ENCODE data around the gene FKBP4. TPM values are rescaled to one million over a fixed set of nuclear protein-coding genes. Genes with fewer than 3 reads are reported as not detected.
A peak's percentile ranks its signal among the peaks of the same experiment; 100 is the strongest.

Gene FKBP4
- 10 to 100 TPM; 25.6 to 29.2 TPM for total RNA-seq

- Histone ChIP-seq H3K4me1 (peaks cover 0 to 29% of the 10 kb centered on the region in 2 donors), H3K27ac (peak within 1 kb of the TSS; percentile 84 to 85), H3K9me3 (no peaks in the 10 kb centered on the region), H3K36me3 (peaks cover 22% of the 10 kb centered on the region), H3K27me3 (no peaks in the 10 kb centered on the region), H3K4me3 (peak within 1 kb of the TSS; percentile 77 to 84)
- TF ChIP-seq, protein P1, sequence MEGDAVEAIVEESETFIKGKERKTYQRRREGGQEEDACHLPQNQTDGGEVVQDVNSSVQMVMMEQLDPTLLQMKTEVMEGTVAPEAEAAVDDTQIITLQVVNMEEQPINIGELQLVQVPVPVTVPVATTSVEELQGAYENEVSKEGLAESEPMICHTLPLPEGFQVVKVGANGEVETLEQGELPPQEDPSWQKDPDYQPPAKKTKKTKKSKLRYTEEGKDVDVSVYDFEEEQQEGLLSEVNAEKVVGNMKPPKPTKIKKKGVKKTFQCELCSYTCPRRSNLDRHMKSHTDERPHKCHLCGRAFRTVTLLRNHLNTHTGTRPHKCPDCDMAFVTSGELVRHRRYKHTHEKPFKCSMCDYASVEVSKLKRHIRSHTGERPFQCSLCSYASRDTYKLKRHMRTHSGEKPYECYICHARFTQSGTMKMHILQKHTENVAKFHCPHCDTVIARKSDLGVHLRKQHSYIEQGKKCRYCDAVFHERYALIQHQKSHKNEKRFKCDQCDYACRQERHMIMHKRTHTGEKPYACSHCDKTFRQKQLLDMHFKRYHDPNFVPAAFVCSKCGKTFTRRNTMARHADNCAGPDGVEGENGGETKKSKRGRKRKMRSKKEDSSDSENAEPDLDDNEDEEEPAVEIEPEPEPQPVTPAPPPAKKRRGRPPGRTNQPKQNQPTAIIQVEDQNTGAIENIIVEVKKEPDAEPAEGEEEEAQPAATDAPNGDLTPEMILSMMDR (IDR thresholded peaks at IDR 0.05) = no peak
- DNase-seq (ENCODE audit: low spot score) = peak; percentile 89
Measured at GRCh38 chr12:2794736-2795289, at the start of gene FKBP4. FKBP4 (plus strand) TSS chr12:2794970; CDS start chr12:2795140, 170 bp downstream.

DNA sequence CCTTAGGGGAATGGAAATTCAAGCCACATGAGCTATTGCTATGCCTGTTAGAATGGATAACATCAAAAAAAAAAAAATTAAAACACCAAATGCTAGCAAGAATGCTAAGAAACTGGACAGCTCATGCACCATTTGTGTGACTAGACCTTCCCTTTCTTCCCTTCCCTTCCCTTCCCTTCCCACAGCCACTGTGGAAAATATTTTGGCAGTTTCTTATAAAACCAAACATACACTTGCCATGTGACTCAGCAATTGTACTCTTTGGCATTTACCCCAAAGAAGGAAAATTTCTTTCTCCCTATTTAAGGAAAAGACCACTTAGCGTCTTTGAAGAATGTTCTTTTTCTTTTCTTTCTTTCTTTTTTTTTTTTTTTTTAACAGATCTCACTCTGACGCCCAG is 49.1 kb upstream of the FKBP4 start:
- TF ChIP-seq, protein P1 (IDR thresholded peaks at IDR 0.05) = no peak
- no peaks in the 10 kb centered on the region for H3K4me1 ChIP-seq

GRCh38 chr12:2749580-2749979 is 45.2 kb upstream of the FKBP4 start:
- H3K27ac ChIP-seq = no peak overlapping the region
- TF ChIP-seq, protein P1 (IDR thresholded peaks at IDR 0.05) = no peak
- no peak for DNase-seq (ENCODE audit: low spot score)
- H3K9me3 ChIP-seq = no peaks in the 10 kb centered on the region
- H3K4me1 ChIP-seq = no peaks in the 10 kb centered on the region
- H3K27me3 ChIP-seq = no peaks in the 10 kb centered on the region
- no peak overlapping the region for H3K4me3 ChIP-seq
- H3K36me3 ChIP-seq = no peaks in the 10 kb centered on the region

More for the DNA sequence above, 49.1 kb upstream of the FKBP4 start:
- H3K4me3 ChIP-seq = no peak overlapping the region
- H3K27me3 ChIP-seq = no peaks in the 10 kb centered on the region
- no peaks in the 10 kb centered on the region for H3K36me3 ChIP-seq
- no peak for DNase-seq (ENCODE audit: low spot score)
- no peaks in the 10 kb centered on the region for H3K9me3 ChIP-seq
- H3K27ac ChIP-seq = no peak overlapping the region

GRCh38 chr12:2750185-2750584 is 44.6 kb upstream of the FKBP4 start:
- no peak for DNase-seq (ENCODE audit: low spot score)
- H3K9me3 ChIP-seq = no peaks in the 10 kb centered on the region

DNA sequence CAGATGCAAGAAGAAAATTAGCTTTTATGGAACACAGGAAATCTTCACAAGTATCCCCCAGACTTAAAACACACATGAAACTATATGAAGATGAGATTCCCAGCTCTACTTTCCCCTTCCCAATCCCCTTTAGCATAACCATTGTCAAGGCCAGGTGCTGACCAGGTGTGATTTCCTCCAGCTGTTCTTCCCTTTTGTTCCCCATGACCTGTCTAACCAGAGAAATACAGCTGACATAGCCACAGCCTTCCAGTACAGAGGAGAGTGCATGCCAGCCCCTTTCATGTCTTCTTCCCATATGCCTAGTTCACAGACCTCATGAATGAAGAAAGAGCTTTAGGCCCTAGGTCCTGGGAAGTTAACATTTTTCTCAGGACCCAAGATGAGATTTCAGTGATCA is 43.5 kb upstream of the FKBP4 start:
- Histone ChIP-seq H3K27me3 (no peaks in the 10 kb centered on the region), H3K9me3 (no peaks in the 10 kb centered on the region), H3K4me3 (no peak overlapping the region), H3K36me3 (no peaks in the 10 kb centered on the region), H3K27ac (no peak overlapping the region), H3K4me1 (no peaks in the 10 kb centered on the region)
- TF ChIP-seq, protein P1 (IDR thresholded peaks at IDR 0.05) = no peak
- no peak for DNase-seq (ENCODE audit: low spot score)

More at GRCh38 chr12:2750185-2750584, 44.6 kb upstream of the FKBP4 start:
- Histone ChIP-seq H3K4me1 (no peaks in the 10 kb centered on the region), H3K4me3 (no peak overlapping the region), H3K27ac (no peak overlapping the region), H3K27me3 (no peaks in the 10 kb centered on the region), H3K36me3 (no peaks in the 10 kb centered on the region)
- TF ChIP-seq, protein P1 (IDR thresholded peaks at IDR 0.05) = no peak

DNA sequence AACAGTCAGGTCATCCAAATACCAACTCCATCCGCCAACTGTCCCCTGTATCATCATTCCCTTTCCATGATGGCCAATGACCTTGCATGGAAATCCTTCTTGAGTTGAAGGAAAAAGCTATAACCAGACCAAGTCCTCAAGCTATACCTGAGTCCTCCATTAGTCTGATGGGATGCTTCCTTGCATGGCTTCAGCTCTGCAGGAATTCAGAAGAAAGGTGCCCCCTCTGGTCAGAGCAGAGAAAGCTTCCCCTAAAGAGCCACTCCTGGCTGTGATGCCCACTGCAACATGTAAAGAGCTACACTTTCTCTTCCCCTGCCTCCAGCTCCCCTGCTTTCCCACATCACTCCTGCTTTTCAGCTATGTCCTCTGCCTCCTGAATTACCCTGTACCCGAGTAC is 43.1 kb upstream of the FKBP4 start:
- H3K36me3 ChIP-seq = no peaks in the 10 kb centered on the region
- no peak overlapping the region for H3K27ac ChIP-seq
- no peak overlapping the region for H3K4me3 ChIP-seq
- H3K9me3 ChIP-seq = no peaks in the 10 kb centered on the region
- no peaks in the 10 kb centered on the region for H3K27me3 ChIP-seq
- TF ChIP-seq, protein P1 (IDR thresholded peaks at IDR 0.05) = no peak
- DNase-seq (ENCODE audit: low spot score) = no peak
- no peaks in the 10 kb centered on the region for H3K4me1 ChIP-seq
